Pulmonary artery endothelial cell (primary cell): ENCODE results near the gene CAMTA1. TPM values are rescaled to one million over a fixed set of nuclear protein-coding genes. Genes with fewer than 3 reads are reported as not detected.
"Not testable (repeated sequence)": the region's sequence is repeated elsewhere in the genome, so short reads cannot be mapped to it uniquely, and the experiment has no call there.

Source experiments
- DNase-seq: peaks from one replicate; pipeline ENCODE4 v3.0.0-alpha.2; 2011; ENCODE audit warnings: low read depth, low spot score
- total RNA-seq: library from RNA; depleted of rRNA; stranded (reverse); fragments of >200 nt; gene quantifications from 2 replicates; pipeline ENCODE4 v1.2.3, GENCODE V29; 2014

CAMTA1 gene
- total RNA-seq, 1 donor from 2014 or later = 54.0 TPM

GRCh38 chr1:6907201-6907600 lies 121.9 kb downstream of the CAMTA1 start:
- DNase-seq = no peak

GRCh38 chr1:6907676-6908434 lies 122.6 kb downstream of the CAMTA1 start:
- no peak for DNase-seq

GRCh38 chr1:6909401-6909800 lies 124.1 kb downstream of the CAMTA1 start:
- DNase-seq = no peak

GRCh38 chr1:6909857-6910256 lies 124.6 kb downstream of the CAMTA1 start:
- DNase-seq = no peak

GRCh38 chr1:6911021-6911941 lies 126.0 kb downstream of the CAMTA1 start:
- no peak for DNase-seq

GRCh38 chr1:6911974-6912373 lies 126.7 kb downstream of the CAMTA1 start:
- DNase-seq = no peak

- DNase-seq = no peak
These were observed 127.3 kb downstream of the CAMTA1 start for GRCh38 chr1:6912518-6912917.

GRCh38 chr1:6913086-6913485 lies 127.8 kb downstream of the CAMTA1 start:
- no peak for DNase-seq

GRCh38 chr1:6914706-6915105 lies 129.5 kb downstream of the CAMTA1 start:
- no peak for DNase-seq

GRCh38 chr1:6915999-6916565 lies 130.8 kb downstream of the CAMTA1 start:
- no peak for DNase-seq

GRCh38 chr1:6917067-6917466 lies 131.8 kb downstream of the CAMTA1 start:
- no peak for DNase-seq

GRCh38 chr1:6918186-6918924 lies 133.1 kb downstream of the CAMTA1 start:
- DNase-seq = no peak

- DNase-seq = no peak
These were observed 133.8 kb downstream of the CAMTA1 start for GRCh38 chr1:6918925-6919511.

- not testable (repeated sequence) for DNase-seq
These were observed 136.3 kb downstream of the CAMTA1 start for GRCh38 chr1:6921506-6921905.

- DNase-seq = no peak
These were observed 137.1 kb downstream of the CAMTA1 start for GRCh38 chr1:6922096-6922931.

- DNase-seq = no peak
These were observed 137.8 kb downstream of the CAMTA1 start for GRCh38 chr1:6923012-6923411.

- DNase-seq = no peak
These were observed 138.2 kb downstream of the CAMTA1 start for GRCh38 chr1:6923416-6923815.

- DNase-seq = no peak
These were observed 139.0 kb downstream of the CAMTA1 start for GRCh38 chr1:6923955-6924881.

- no peak for DNase-seq
These were observed 139.6 kb downstream of the CAMTA1 start for GRCh38 chr1:6924891-6925290.
